Thoracic aorta (tissue), 2 donors: Measurements from ENCODE around the gene ST3GAL6. TPM values are rescaled to one million over a fixed set of nuclear protein-coding genes. Genes with fewer than 3 reads are reported as not detected.
"Not testable (repeated sequence)": the region's sequence is repeated elsewhere in the genome, so short reads cannot be mapped to it uniquely, and the experiment has no call there.

Experiments used
- ATAC-seq: fragments of 150-250 bp; one replicate; pipeline ENCODE4 v1.8.0; 2017; ENCODE audit warnings: low read depth; ENCODE audit not compliant: insufficient number of reproducible peaks, low FRiP score
- DNase-seq: peaks from one replicate; pipeline ENCODE4 v3.0.0-alpha.2; 2020; ENCODE audit warnings: low spot score
- H3K27ac ChIP-seq, 2 donors: fragments of 200-600 bp; sonication (generic); 1 replicate in 1 of 2; 2 replicates in 1 of 2; pipeline ENCODE4 v1.5.1; 2016; ENCODE audit warnings: mild to moderate bottlenecking in 2 of 2, moderate library complexity in 2 of 2
- H3K27me3 ChIP-seq: fragments of 200-600 bp; sonication (generic); replicated peaks from 2 replicates; pipeline ENCODE4 v1.6.0; 2016; ENCODE audit warnings: mild to moderate bottlenecking; ENCODE audit not compliant: insufficient read depth
- H3K36me3 ChIP-seq: fragments of 200-600 bp; sonication (generic); one replicate; pipeline ENCODE4 v1.5.1; 2016
- H3K4me1 ChIP-seq, 2 donors: fragments of 200-600 bp; sonication (generic); 1 replicate in 1 of 2; 2 replicates in 1 of 2; pipeline versions ENCODE4 v1.5.1 to v1.6.0; 2016; ENCODE audit warnings: low read depth in 2 of 2, mild to moderate bottlenecking in 1 of 2; ENCODE audit not compliant: control insufficient read depth in 1 of 2
- H3K4me3 ChIP-seq: fragments of 200-600 bp; sonication (generic); 2 replicates; pipeline ENCODE4 v1.5.1; 2016; ENCODE audit warnings: mild to moderate bottlenecking
- H3K9me3 ChIP-seq: fragments of 200-600 bp; sonication (generic); 2 replicates; pipeline ENCODE4 v1.5.1; 2016
- total RNA-seq, 2 donors: library from RNA; depleted of rRNA; stranded (reverse); fragments of >200 nt; gene quantifications; one replicate each; pipeline versions ENCODE4 v1.1.0 to v1.2.3, GENCODE V29; 2016
- TF ChIP-seq, protein P1 (sequence below): fragments of 200-600 bp; sonication (generic); IDR thresholded peaks from one replicate; pipeline ENCODE4 v1.5.1; 2019; ENCODE audit warnings: antibody characterized with exemption

Gene ST3GAL6
- total RNA-seq, 2 donors from 2014 or later: 12.0 to 16.9 TPM

DNA sequence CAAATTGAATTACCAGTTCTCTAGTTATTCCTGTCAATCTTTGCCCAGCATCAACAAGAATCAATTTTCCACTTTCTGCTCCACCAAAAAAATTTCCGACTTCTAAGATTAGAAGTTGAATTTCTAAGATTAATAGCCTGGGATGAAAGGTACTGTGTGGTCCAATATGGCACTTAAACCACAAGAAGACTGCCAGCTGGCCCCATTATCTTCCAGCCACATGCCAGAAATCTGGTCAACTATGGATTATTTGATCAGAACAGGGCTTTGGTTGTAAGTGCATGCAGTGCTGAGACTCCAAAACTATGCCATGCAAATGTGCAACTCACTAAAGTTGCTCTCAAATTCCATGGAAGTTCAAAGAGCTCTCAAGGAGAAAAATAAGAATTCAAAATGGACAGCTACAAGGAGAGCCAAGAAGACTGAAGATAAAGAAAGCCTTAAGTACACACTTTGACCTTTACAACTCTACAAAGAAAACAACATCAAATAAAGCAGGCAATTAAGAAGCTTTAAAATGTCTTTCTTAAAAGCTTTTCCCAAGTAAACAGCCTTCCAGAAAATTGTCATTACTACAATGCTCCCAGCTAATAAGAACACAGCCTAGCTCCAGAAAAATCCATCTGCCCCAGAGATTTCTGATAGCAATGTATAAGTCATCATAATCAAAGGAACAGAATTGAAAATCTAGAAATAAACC lies 64.2 kb downstream of the ST3GAL6 start:
- H3K27me3 ChIP-seq: no peaks in the 10 kb centered on the region
- ATAC-seq (no peak), DNase-seq (no peak)
- peaks cover 5 to 19% of the 10 kb centered on the region in 2 donors for H3K4me1 ChIP-seq
- no peaks in the 10 kb centered on the region for H3K9me3 ChIP-seq
- no peaks in the 10 kb centered on the region for H3K36me3 ChIP-seq
- no peak overlapping the region for H3K27ac ChIP-seq
- TF ChIP-seq, protein P1, sequence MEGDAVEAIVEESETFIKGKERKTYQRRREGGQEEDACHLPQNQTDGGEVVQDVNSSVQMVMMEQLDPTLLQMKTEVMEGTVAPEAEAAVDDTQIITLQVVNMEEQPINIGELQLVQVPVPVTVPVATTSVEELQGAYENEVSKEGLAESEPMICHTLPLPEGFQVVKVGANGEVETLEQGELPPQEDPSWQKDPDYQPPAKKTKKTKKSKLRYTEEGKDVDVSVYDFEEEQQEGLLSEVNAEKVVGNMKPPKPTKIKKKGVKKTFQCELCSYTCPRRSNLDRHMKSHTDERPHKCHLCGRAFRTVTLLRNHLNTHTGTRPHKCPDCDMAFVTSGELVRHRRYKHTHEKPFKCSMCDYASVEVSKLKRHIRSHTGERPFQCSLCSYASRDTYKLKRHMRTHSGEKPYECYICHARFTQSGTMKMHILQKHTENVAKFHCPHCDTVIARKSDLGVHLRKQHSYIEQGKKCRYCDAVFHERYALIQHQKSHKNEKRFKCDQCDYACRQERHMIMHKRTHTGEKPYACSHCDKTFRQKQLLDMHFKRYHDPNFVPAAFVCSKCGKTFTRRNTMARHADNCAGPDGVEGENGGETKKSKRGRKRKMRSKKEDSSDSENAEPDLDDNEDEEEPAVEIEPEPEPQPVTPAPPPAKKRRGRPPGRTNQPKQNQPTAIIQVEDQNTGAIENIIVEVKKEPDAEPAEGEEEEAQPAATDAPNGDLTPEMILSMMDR: no peak
- no peak overlapping the region for H3K4me3 ChIP-seq

DNA sequence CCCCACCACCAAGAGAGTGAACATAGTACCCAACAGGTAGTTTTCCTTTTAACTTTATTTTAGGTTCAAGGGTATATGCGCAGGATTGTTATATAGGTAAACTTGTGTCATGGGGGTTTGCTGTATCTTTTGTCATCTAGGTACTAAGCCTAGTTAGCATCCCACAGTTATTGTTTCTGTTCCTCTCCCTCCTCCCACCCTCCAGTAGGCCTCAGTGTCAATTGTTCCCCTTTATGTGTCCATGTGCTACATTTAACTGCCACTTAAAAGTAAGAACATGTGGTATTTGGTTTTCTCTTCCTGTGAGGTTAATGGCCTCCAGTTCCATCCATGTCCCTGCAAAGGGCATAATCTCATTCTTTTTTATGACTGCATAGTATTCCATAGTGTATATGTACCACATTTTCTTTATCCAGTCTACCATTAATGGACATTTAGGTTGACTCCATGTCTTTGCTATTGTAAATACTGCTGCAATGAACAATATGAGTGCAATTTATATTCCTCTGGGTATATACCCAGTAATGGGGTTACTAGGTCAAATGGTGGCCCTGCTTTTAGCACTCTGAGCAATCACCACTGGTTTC lies 66.2 kb downstream of the ST3GAL6 start:
- TF ChIP-seq, protein P1: no peak
- H3K4me1 ChIP-seq: peaks cover 5 to 19% of the 10 kb centered on the region in 2 donors
- H3K9me3 ChIP-seq: no peaks in the 10 kb centered on the region
- no peaks in the 10 kb centered on the region for H3K27me3 ChIP-seq
- no peak overlapping the region for H3K27ac ChIP-seq
- ATAC-seq: no peak
- H3K36me3 ChIP-seq: no peaks in the 10 kb centered on the region
- no peak overlapping the region for H3K4me3 ChIP-seq
- no peak for DNase-seq

DNA sequence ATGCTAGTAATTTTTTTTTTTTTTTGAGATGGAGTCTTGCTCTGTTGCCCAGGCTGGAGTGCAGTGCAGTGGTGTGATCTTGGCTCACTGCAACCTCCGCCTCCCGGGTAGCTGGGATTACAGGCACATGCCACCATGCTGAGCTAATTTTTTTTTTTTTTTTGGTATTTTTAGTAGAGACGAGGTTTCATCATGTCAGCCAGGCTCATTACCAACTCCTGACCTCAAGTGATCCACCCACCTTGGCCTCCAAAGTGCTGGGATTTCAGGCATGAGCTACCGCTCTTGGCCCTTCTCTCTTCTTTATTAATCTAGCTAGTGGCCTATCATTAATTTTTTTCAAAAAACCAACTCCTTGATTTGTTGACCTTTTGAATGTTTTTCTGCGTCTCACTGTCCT lies 67.9 kb downstream of the ST3GAL6 start:
- not testable (repeated sequence) for ATAC-seq, H3K9me3 ChIP-seq, DNase-seq, H3K27ac ChIP-seq, H3K36me3 ChIP-seq, H3K4me3 ChIP-seq, H3K27me3 ChIP-seq
- peaks cover 5 to 14% of the 10 kb centered on the region in 2 donors for H3K4me1 ChIP-seq

DNA sequence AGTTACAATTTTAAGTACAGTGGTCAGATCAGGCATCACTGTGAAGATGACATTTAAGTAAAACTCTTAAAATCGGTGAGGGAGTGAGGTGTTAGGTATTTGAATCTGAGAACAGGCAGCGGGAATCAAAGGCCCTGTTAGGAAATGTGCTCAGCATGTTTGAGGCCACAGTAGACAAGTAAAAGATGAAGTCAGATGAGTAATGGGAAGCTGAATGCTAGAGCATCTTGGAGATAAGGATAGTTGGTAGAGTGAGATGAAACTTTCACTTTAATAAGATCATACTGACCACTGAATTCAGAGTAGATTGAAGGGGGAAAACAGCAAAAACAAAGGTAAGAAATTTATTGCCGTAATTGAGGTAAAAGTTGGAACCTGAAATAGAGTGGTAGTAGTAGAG lies 76.7 kb downstream of the ST3GAL6 start:
- Histone ChIP-seq H3K9me3 (no peaks in the 10 kb centered on the region), H3K27me3 (no peaks in the 10 kb centered on the region)

DNA sequence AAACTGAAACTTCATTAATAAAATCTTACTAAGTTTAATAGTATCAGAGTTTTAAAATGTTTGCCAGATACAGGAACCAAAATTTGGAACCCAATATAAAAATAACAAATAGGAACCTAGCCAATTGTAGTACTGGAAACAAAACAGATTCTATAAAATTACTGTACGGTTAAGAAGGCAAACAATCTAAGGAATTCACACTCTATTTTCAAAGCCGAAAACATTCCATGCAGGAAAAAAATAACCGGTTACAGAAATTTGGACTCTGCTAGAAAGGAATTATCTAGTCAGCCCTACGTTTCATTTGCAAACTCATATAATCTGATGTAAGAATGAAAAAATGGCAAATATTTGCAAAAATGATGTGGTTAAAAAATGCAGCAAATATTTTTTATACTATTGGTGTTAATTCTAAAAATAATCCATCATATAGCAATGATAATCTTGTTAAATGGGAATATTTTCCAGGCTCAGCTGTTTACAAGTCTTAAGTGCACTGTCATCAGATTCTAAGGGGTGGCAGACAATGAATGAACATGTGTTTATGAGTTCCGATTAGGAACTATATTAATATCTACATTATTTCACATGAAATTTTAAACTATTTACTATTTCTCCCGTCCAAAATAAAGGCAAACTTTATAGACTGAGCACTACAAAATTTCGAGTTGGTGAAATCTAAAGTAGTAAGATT lies 80.3 kb downstream of the ST3GAL6 start:
- Histone ChIP-seq H3K4me1 (peaks cover 10 to 14% of the 10 kb centered on the region in 2 donors), H3K4me3 (no peak overlapping the region), H3K27ac (no peak overlapping the region), H3K27me3 (no peaks in the 10 kb centered on the region), H3K9me3 (no peaks in the 10 kb centered on the region), H3K36me3 (no peaks in the 10 kb centered on the region)
- DNase-seq: no peak
- TF ChIP-seq, protein P1: no peak
- ATAC-seq: no peak

More for the DNA sequence above, 76.7 kb downstream of the ST3GAL6 start:
- DNase-seq (no peak), ATAC-seq (no peak)
- Histone ChIP-seq H3K4me3 (no peak overlapping the region), H3K36me3 (no peaks in the 10 kb centered on the region), H3K27ac (no peak overlapping the region), H3K4me1 (peaks cover 0 to 5% of the 10 kb centered on the region in 2 donors)
- TF ChIP-seq, protein P1: no peak

Other genes starting within 250 kb of the ST3GAL6 start
- 100 to 1,000 TPM; 134 to 175 TPM for gene CLDND1, start 240.4 kb upstream of the ST3GAL6 start, total RNA-seq
- not detected for gene GPR15, start 231.4 kb upstream of the ST3GAL6 start, total RNA-seq
- gene CPOX, start 169.7 kb upstream of the ST3GAL6 start, total RNA-seq: 10 to 100 TPM; 14.0 to 40.8 TPM
- 10 to 100 TPM; 33.8 to 37.4 TPM for gene DCBLD2, start 138.4 kb downstream of the ST3GAL6 start, total RNA-seq